ENCODE measurements around the gene REM2. TPM values are rescaled to one million over a fixed set of nuclear protein-coding genes. Genes with fewer than 3 reads are reported as not detected.

REM2 gene
- total RNA-seq, 1 donor from 2014 or later: 1.9 TPM

- Histone ChIP-seq H3K27ac (no peak overlapping the region), H3K36me3 (peaks cover 16 to 25% of the 10 kb centered on the region in 2 donors), H3K4me1 (no peaks in the 10 kb centered on the region), H3K27me3 (no peaks in the 10 kb centered on the region), H3K9me3 (no peaks in the 10 kb centered on the region), H3K4me3 (no peak overlapping the region)
- intact Hi-C loops (cut with DNase I): no loop called here
- no peak for TF ChIP-seq CTCF (IDR thresholded peaks at IDR 0.05)
- DNase-seq (ENCODE audit: low spot score in 2 of 2): no peak
Measured at GRCh38 chr14:22897357-22897756, 14.3 kb downstream of the REM2 start.

DNA sequence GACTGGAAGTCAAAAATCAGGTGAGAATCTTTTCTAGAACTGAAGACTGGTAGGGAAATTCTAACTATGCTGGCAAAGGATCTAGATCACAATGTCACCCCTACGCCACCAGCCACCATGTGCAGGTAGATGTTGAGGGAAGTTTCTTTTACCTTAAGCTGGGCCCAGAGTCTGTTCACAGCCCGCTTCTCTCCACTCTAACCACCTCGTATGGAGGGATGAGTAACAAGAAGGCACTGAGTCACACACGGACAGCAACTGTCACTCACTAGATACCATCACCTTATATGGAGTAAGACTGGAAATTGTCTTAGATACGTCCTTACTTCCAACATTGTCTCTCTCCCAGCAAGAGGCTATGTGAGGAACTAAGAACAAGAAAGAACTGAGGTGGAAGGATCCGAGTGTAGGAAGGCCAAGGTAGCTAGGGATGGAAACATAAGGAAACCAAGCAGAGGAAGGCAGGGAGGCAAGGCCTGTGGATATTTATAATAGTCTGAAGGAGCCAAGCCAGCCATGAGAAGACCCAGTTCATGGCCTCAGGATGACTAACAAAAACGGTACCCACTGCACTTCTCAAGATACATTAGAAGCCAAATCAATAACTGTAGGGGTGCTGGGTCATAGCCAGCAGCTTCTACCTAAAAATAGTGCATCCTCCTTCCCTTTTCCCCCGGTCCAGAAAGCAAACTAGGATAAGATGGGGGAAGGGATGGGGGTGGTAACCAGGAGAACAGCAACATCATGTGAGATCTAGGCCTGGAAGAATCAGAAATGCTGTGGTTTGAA, 15.5 kb downstream of the REM2 start:
- Histone ChIP-seq H3K27me3 (no peaks in the 10 kb centered on the region), H3K4me1 (no peaks in the 10 kb centered on the region), H3K27ac (no peak overlapping the region), H3K36me3 (peaks cover 27 to 36% of the 10 kb centered on the region in 2 donors), H3K9me3 (no peaks in the 10 kb centered on the region), H3K4me3 (no peak overlapping the region)
- DNase-seq (ENCODE audit: low spot score in 2 of 2): no peak
- no peak for TF ChIP-seq CTCF (IDR thresholded peaks at IDR 0.05)
- intact Hi-C loops (cut with DNase I): no loop called here

DNA sequence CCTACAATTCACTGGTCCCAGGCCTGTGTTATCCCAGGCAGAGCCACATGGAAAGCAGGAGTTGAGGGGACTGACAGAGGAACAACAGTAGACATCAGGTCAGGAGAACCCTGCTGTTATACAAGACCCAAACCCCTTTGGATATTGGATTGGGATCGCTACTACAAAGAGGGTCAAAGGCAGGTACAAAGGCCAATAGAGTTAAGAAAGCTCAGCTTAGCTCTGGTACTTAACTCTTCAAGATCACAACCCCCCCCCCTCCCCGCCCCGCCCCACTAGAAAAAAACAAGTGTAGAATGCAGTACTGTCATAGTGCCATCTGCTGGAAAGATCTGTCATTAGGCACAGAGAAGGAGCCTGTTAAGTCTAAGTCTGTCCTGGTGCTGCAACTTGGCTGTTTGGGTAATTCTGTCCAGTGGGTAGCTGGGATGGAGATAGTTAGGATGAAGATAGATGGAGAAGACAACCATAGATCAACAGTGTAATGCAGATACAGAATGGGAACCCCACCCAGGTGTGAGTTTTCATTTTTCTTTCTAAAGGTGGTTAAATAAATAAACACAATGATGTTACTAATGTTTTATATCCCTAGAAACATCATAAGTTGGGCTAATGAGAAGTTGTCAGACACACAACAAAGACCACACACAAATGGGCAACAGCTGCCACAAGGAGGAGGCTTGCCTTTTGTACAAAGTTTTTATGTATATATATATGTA, 17.2 kb downstream of the REM2 start:
- intact Hi-C loops (cut with DNase I): loop anchor here (1.0 kb wide), 2 partner anchors 28 to 343 kb away; no protein-coding TSS in a partner anchor
- Histone ChIP-seq H3K27ac (peak overlapping the region in 1 of 2 donors; percentile 22), H3K9me3 (no peaks in the 10 kb centered on the region), H3K27me3 (no peaks in the 10 kb centered on the region), H3K36me3 (peaks cover 44 to 54% of the 10 kb centered on the region in 2 donors), H3K4me3 (no peak overlapping the region), H3K4me1 (no peaks in the 10 kb centered on the region)
- peak; percentile 25 to 65 (median 48) for TF ChIP-seq CTCF (IDR thresholded peaks at IDR 0.05)
- DNase-seq (ENCODE audit: low spot score in 2 of 2): no peak

- Histone ChIP-seq H3K9me3 (no peaks in the 10 kb centered on the region), H3K27me3 (no peaks in the 10 kb centered on the region), H3K36me3 (peaks cover 59 to 69% of the 10 kb centered on the region in 2 donors), H3K4me3 (no peak overlapping the region), H3K4me1 (no peaks in the 10 kb centered on the region), H3K27ac (no peak overlapping the region)
- no peak for TF ChIP-seq CTCF (IDR thresholded peaks at IDR 0.05)
- DNase-seq (ENCODE audit: low spot score in 2 of 2): no peak
- intact Hi-C loops (cut with DNase I): no loop called here
Measured at GRCh38 chr14:22901799-22902198, 18.8 kb downstream of the REM2 start.

- peaks cover 70 to 85% of the 10 kb centered on the region in 2 donors for H3K36me3 ChIP-seq
- no peak overlapping the region for H3K4me3 ChIP-seq
- TF ChIP-seq CTCF (IDR thresholded peaks at IDR 0.05): no peak
- no peaks in the 10 kb centered on the region for H3K9me3 ChIP-seq
- H3K27me3 ChIP-seq: no peaks in the 10 kb centered on the region
- H3K27ac ChIP-seq: no peak overlapping the region
- intact Hi-C loops (cut with DNase I): no loop called here
- no peaks in the 10 kb centered on the region for H3K4me1 ChIP-seq
- no peak for DNase-seq (ENCODE audit: low spot score in 2 of 2)
Measured at GRCh38 chr14:22903742-22904087, 20.7 kb downstream of the REM2 start.
